CD8-positive, alpha-beta memory T cell (primary cell): ENCODE results near the gene PGAP6. TPM values are rescaled to one million over a fixed set of nuclear protein-coding genes. Genes with fewer than 3 reads are reported as not detected.
"Not testable (repeated sequence)": the region's sequence is repeated elsewhere in the genome, so short reads cannot be mapped to it uniquely, and the experiment has no call there.

Source experiments
- CTCF ChIA-PET: fragments of 350-600 bp; sonication (Branson Sonifier 250); formaldehyde crosslinking; loops from one replicate; lab custom pipeline; 2021; ENCODE audit warnings: antibody characterized with exemption; lab: Charles Lee
- POLR2A ChIA-PET: fragments of 350-600 bp; sonication (Branson Sonifier 250); formaldehyde crosslinking; loops from one replicate; lab custom pipeline; 2021; ENCODE audit warnings: antibody characterized with exemption; lab: Charles Lee
- DNase-seq, 5 donors: peaks; one replicate each; pipeline versions ENCODE4 v3.0.0 to v3.0.0-alpha.2; 2020 to 2022; ENCODE audit warnings: mixed read lengths in 1 of 5
- H3K27ac ChIP-seq: one replicate; pipeline ENCODE4 v1.7.0; 2013; ENCODE audit warnings: low read depth, mild to moderate bottlenecking, low read length, moderate library complexity
- H3K27me3 ChIP-seq: 2 replicates; pipeline ENCODE4 v1.7.0; 2013; ENCODE audit warnings: low read length, mild to moderate bottlenecking; ENCODE audit not compliant: insufficient read depth, poor library complexity, severe bottlenecking
- H3K36me3 ChIP-seq: 2 replicates; pipeline ENCODE4 v1.7.0; 2013; ENCODE audit warnings: mild to moderate bottlenecking, low read length, moderate library complexity; ENCODE audit not compliant: insufficient read depth
- H3K4me1 ChIP-seq: 2 replicates; pipeline ENCODE4 v1.7.0; 2013; ENCODE audit warnings: mild to moderate bottlenecking, low read length, moderate library complexity; ENCODE audit not compliant: insufficient read depth
- H3K4me3 ChIP-seq: 2 replicates; pipeline ENCODE4 v1.7.0; 2013; ENCODE audit warnings: mild to moderate bottlenecking, low read length
- H3K9me3 ChIP-seq: 2 replicates; pipeline ENCODE4 v1.7.0; 2013; ENCODE audit warnings: mild to moderate bottlenecking, low read length
- H3K27ac Mint-ChIP-seq, 8 donors: one replicate each; pipeline ENCODE4 v1.8.0; 2020 to 2021; ENCODE audit warnings: mixed read lengths in 8 of 8, mild to moderate bottlenecking in 6 of 8, inconsistent platforms in 3 of 8, moderate library complexity in 3 of 8
- H3K27me3 Mint-ChIP-seq, 2 donors: one replicate each; pipeline ENCODE4 v1.8.0; 2020 to 2021; ENCODE audit warnings: mixed read lengths in 2 of 2, mild to moderate bottlenecking in 1 of 2, moderate library complexity in 1 of 2
- H3K36me3 Mint-ChIP-seq, 3 donors: one replicate each; pipeline ENCODE4 v1.8.0; 2020 to 2021; ENCODE audit warnings: mixed read lengths in 3 of 3, inconsistent platforms in 1 of 3, mild to moderate bottlenecking in 1 of 3
- H3K4me1 Mint-ChIP-seq, 3 donors: one replicate each; pipeline ENCODE4 v1.8.0; 2020 to 2021; ENCODE audit warnings: mixed read lengths in 3 of 3, inconsistent platforms in 1 of 3, mild to moderate bottlenecking in 1 of 3
- H3K4me3 Mint-ChIP-seq, 7 donors: one replicate each; pipeline ENCODE4 v1.8.0; 2020 to 2021; ENCODE audit warnings: mixed read lengths in 7 of 7, mild to moderate bottlenecking in 6 of 7, moderate library complexity in 4 of 7, inconsistent platforms in 2 of 7
- H3K9me3 Mint-ChIP-seq, 5 donors: one replicate each; pipeline ENCODE4 v1.8.0; 2020 to 2022; ENCODE audit warnings: mixed read lengths in 5 of 5, mild to moderate bottlenecking in 3 of 5, moderate library complexity in 2 of 5, inconsistent platforms in 1 of 5
- polyA plus RNA-seq: library from polyadenylated mRNA; unstranded; fragments of 300-500 nt; fragmentation: Illumina TruSeq; gene quantifications from one replicate; pipeline ENCODE4 v1.2.3, GENCODE V29; 2021
- total RNA-seq, 2 experiments: library from RNA; stranded (reverse); gene quantifications; one replicate each; pipeline ENCODE4 v1.2.3, GENCODE V29; 2021

The PGAP6 gene
- total and polyA plus RNA-seq, 3 experiments from 2014 or later = 23.1 to 36.2 (median 36.1) TPM

DNA sequence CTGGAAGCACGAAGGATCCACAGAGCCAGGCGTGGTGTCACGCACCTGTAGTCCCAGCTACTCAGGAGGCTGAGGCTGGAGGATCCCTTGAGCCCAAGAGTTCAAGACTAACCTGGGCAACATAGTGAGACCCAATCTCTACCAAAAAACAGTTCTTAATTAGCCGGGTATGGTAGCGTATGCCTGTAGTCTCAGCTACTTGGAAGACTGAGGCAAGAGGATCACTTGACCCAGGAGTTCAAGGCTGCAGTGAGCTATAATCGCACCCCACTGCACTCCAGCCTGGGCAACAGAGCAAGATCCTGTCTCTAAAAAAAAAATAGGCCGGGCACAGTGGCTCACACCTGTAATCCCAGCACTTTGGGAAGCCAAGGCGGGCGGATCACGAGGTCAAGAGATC lies 33.3 kb downstream of the PGAP6 start:
- H3K9me3 Mint-ChIP-seq, H3K9me3 ChIP-seq, H3K4me3 ChIP-seq, POLR2A ChIA-PET, H3K27ac ChIP-seq, H3K27me3 ChIP-seq, DNase-seq, H3K27me3 Mint-ChIP-seq: not testable (repeated sequence)
- H3K4me1 ChIP-seq = peaks cover 58% of the 10 kb centered on the region
- H3K36me3 Mint-ChIP-seq = peaks cover 0 to 56% (median 19%) of the 10 kb centered on the region in 3 donors
- peak overlapping the region in 1 of 7 donors; percentile 45 for H3K4me3 Mint-ChIP-seq
- peaks cover 56 to 77% (median 68%) of the 10 kb centered on the region in 3 donors for H3K4me1 Mint-ChIP-seq
- peaks cover 12% of the 10 kb centered on the region for H3K36me3 ChIP-seq
- H3K27ac Mint-ChIP-seq = peak overlapping the region in 7 of 8 donors; percentile 33 to 89 (median 62)
- CTCF ChIA-PET = interaction anchor here (1.1 to 2.4 kb wide), 6 partner anchors 13 to 283 kb away, joined by 3 to 7 read pairs (median 4); no protein-coding TSS in a partner anchor

DNA sequence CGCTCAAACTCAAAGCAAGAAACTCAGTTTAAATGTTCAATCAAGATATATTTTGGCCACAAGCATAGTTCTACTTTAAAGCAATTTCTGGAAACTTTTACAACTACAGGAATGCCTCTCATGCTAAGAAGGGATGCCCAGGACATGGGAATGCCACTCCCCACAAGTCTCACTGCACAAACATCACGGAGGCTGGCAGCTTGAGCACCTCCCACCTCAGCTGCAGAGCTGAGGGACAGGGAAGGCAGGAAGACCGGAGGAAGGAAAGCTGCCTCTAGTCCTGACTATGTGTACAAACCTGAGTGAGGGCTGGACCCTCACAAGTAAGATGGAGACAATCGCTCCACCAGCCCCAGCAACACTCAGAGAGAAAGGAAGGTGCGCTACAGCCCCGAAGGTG lies 34.6 kb downstream of the PGAP6 start:
- no peak for DNase-seq
- peaks cover 65% of the 10 kb centered on the region for H3K4me1 ChIP-seq
- CTCF ChIA-PET = no interaction called here
- Mint-ChIP-seq H3K36me3 (peaks cover 0 to 66% (median 22%) of the 10 kb centered on the region in 3 donors), H3K4me3 (peak overlapping the region in 2 of 7 donors; percentile 13 to 45), H3K27me3 (no peaks in the 10 kb centered on the region), H3K27ac (peak overlapping the region in 5 of 8 donors; percentile 23 to 69 (median 54)), H3K9me3 (no peaks in the 10 kb centered on the region), H3K4me1 (peaks cover 65 to 83% (median 79%) of the 10 kb centered on the region in 3 donors)
- peaks cover 12% of the 10 kb centered on the region for H3K36me3 ChIP-seq
- H3K27me3 ChIP-seq = no peaks in the 10 kb centered on the region
- H3K27ac ChIP-seq = no peak overlapping the region
- no peaks in the 10 kb centered on the region for H3K9me3 ChIP-seq
- no peak overlapping the region for H3K4me3 ChIP-seq
- POLR2A ChIA-PET = no interaction called here

DNA sequence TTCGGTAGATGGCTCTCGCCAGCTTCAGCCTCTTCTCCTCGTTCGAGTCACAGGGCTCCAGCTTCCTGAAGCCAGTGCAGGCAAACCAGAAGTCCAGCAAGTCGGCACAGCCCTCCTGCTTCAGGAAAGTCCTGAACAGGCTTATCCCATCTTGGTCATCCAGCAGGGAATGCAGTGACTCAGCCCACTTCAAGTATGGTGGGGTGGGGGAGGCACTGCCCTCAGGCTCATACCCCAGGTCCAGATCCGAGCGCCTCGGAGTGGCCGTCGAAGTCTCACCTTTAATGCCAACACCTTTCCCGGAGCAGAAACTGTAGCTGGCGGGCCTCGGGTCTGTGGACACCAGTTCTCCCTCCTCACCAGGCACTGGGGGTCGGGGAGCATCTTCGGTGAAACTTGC lies 35.2 kb downstream of the PGAP6 start:
- no peaks in the 10 kb centered on the region for H3K27me3 Mint-ChIP-seq
- H3K9me3 Mint-ChIP-seq = no peaks in the 10 kb centered on the region
- peaks cover 0 to 71% (median 24%) of the 10 kb centered on the region in 3 donors for H3K36me3 Mint-ChIP-seq
- Histone ChIP-seq H3K36me3 (peaks cover 12% of the 10 kb centered on the region), H3K27ac (no peak overlapping the region), H3K4me1 (peaks cover 67% of the 10 kb centered on the region), H3K27me3 (no peaks in the 10 kb centered on the region), H3K9me3 (no peaks in the 10 kb centered on the region), H3K4me3 (no peak overlapping the region)
- peak overlapping the region in 2 of 7 donors; percentile 12 to 61 for H3K4me3 Mint-ChIP-seq
- H3K4me1 Mint-ChIP-seq = peaks cover 71 to 87% (median 83%) of the 10 kb centered on the region in 3 donors
- H3K27ac Mint-ChIP-seq = peak overlapping the region in 2 of 8 donors; percentile 29 to 64
- CTCF ChIA-PET = interaction anchor here (0.9 kb wide), 1 partner anchor 15 kb away, joined by 3 read pairs; no protein-coding TSS in a partner anchor
- POLR2A ChIA-PET = no interaction called here
- no peak for DNase-seq

DNA sequence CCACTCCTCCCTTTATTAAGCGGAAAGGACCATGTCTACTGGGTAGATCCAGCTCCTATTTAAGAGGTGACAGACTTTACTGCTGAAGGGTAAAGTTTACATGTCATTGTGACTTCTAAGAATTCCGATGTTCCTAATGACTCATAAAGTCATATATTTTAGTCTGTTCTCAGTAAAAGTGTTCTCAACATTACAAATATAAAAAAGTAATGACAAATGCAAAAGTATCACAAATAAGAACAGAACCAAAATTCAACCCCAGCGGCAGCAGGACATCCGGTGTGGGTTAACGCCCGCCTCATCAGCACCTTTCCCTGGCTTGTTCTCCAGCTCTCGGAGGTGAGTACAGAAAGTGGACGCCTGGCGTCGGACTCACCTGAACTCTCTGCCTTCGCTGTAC lies 36.0 kb downstream of the PGAP6 start:
- Mint-ChIP-seq H3K4me1 (peaks cover 72 to 82% (median 77%) of the 10 kb centered on the region in 3 donors), H3K9me3 (no peaks in the 10 kb centered on the region), H3K27ac (peak overlapping the region in 4 of 8 donors; percentile 17 to 83 (median 42)), H3K4me3 (peak overlapping the region; percentile 23 to 81 (median 44)), H3K27me3 (no peaks in the 10 kb centered on the region), H3K36me3 (peaks cover 0 to 71% (median 24%) of the 10 kb centered on the region in 3 donors)
- DNase-seq = no peak
- H3K9me3 ChIP-seq = no peaks in the 10 kb centered on the region
- no peak overlapping the region for H3K4me3 ChIP-seq
- no peaks in the 10 kb centered on the region for H3K27me3 ChIP-seq
- no peak overlapping the region for H3K27ac ChIP-seq
- ChIA-PET CTCF (no interaction called here), POLR2A (no interaction called here)
- peaks cover 12% of the 10 kb centered on the region for H3K36me3 ChIP-seq
- peaks cover 63% of the 10 kb centered on the region for H3K4me1 ChIP-seq

- no peak overlapping the region for H3K27ac ChIP-seq
- Mint-ChIP-seq H3K4me1 (peaks cover 68 to 82% (median 74%) of the 10 kb centered on the region in 3 donors), H3K27ac (peak overlapping the region in 6 of 8 donors; percentile 47 to 84 (median 74)), H3K9me3 (no peaks in the 10 kb centered on the region), H3K27me3 (no peaks in the 10 kb centered on the region), H3K36me3 (peaks cover 0 to 61% (median 21%) of the 10 kb centered on the region in 3 donors), H3K4me3 (peak overlapping the region in 5 of 7 donors; percentile 17 to 78 (median 46))
- peaks cover 12% of the 10 kb centered on the region for H3K36me3 ChIP-seq
- no peaks in the 10 kb centered on the region for H3K27me3 ChIP-seq
- ChIA-PET POLR2A (interaction anchor here (0.6 kb wide), 1 partner anchor 72 kb away, joined by 5 read pairs; no protein-coding TSS in a partner anchor), CTCF (no interaction called here)
- peak in 1 of 5 donors; percentile 45 for DNase-seq
- H3K9me3 ChIP-seq = no peaks in the 10 kb centered on the region
- no peak overlapping the region for H3K4me3 ChIP-seq
- H3K4me1 ChIP-seq = peaks cover 66% of the 10 kb centered on the region
Measured at GRCh38 chr16:342455-343213, 39.1 kb downstream of the PGAP6 start.

- H3K4me3 Mint-ChIP-seq = peak overlapping the region in 1 of 7 donors; percentile 49
- DNase-seq, H3K9me3 ChIP-seq, H3K27me3 Mint-ChIP-seq, H3K4me3 ChIP-seq, H3K9me3 Mint-ChIP-seq, H3K27ac ChIP-seq, H3K27me3 ChIP-seq: not testable (repeated sequence)
- peaks cover 66 to 81% (median 67%) of the 10 kb centered on the region in 3 donors for H3K4me1 Mint-ChIP-seq
- ChIA-PET POLR2A (interaction anchor here (0.6 kb wide), 1 partner anchor 72 kb away, joined by 5 read pairs; no protein-coding TSS in a partner anchor), CTCF (interaction anchor here (0.7 kb wide), 1 partner anchor 28 kb away, joined by 3 read pairs; no protein-coding TSS in a partner anchor)
- H3K36me3 ChIP-seq = peaks cover 12% of the 10 kb centered on the region
- peak overlapping the region in 6 of 8 donors; percentile 30 to 84 (median 50) for H3K27ac Mint-ChIP-seq
- H3K4me1 ChIP-seq = peaks cover 63% of the 10 kb centered on the region
- H3K36me3 Mint-ChIP-seq = peaks cover 0 to 56% (median 16%) of the 10 kb centered on the region in 3 donors
Measured at GRCh38 chr16:341974-342336, 39.8 kb downstream of the PGAP6 start.

- POLR2A ChIA-PET, H3K27me3 Mint-ChIP-seq, H3K9me3 ChIP-seq, H3K27me3 ChIP-seq, H3K4me3 ChIP-seq, DNase-seq, H3K36me3 ChIP-seq, H3K27ac ChIP-seq, H3K9me3 Mint-ChIP-seq: not testable (repeated sequence)
- peaks cover 59% of the 10 kb centered on the region for H3K4me1 ChIP-seq
- H3K4me3 Mint-ChIP-seq = peak overlapping the region in 1 of 7 donors; percentile 49
- peaks cover 0 to 52% (median 16%) of the 10 kb centered on the region in 3 donors for H3K36me3 Mint-ChIP-seq
- H3K4me1 Mint-ChIP-seq = peaks cover 63 to 77% (median 63%) of the 10 kb centered on the region in 3 donors
- H3K27ac Mint-ChIP-seq = peak overlapping the region in 4 of 8 donors; percentile 30 to 73 (median 48)
- CTCF ChIA-PET = interaction anchor here (0.7 kb wide), 1 partner anchor 27 kb away, joined by 3 read pairs; no protein-coding TSS in a partner anchor
Measured at GRCh38 chr16:341095-341973, 40.4 kb downstream of the PGAP6 start.
